Mucosa of descending colon (tissue), 3 donors: ENCODE data around the gene CYLC2. TPM values are rescaled to one million over a fixed set of nuclear protein-coding genes. Genes with fewer than 3 reads are reported as not detected.

Experiments used
- ATAC-seq: fragments of 200-7000 bp; cut with Tn5 transposase; one replicate; pipeline ENCODE4 v1.9.1; 2020; ENCODE audit warnings: mild to moderate bottlenecking, moderate library complexity
- DNase-seq, 3 donors: peaks; one replicate each; pipeline ENCODE4 v3.0.0-alpha.2; 2020
- H3K36me3 ChIP-seq: fragments of 200-600 bp; one replicate; pipeline ENCODE4 v1.8.0; 2021; ENCODE audit warnings: low read depth, mild to moderate bottlenecking
- H3K4me1 ChIP-seq: fragments of 200-600 bp; one replicate; pipeline ENCODE4 v1.8.0; 2021; ENCODE audit warnings: low read depth, mild to moderate bottlenecking
- H3K4me3 ChIP-seq: fragments of 200-600 bp; one replicate; pipeline ENCODE4 v1.8.0; 2021; ENCODE audit warnings: mild to moderate bottlenecking
- H3K9me3 ChIP-seq: fragments of 200-600 bp; one replicate; pipeline ENCODE4 v1.8.0; 2021; ENCODE audit warnings: mild to moderate bottlenecking
- intact Hi-C, 2 donors: fragments of 100-400 bp; cut with DNase I in 1 of 2; cut with micrococcal nuclease in 1 of 2; formaldehyde crosslinking; loops; one replicate each; pipeline versions ENCODE4 v1.11.0 to v1.11.1; 2022; cut with DNase I, micrococcal nuclease
- long read RNA-seq, 2 donors: library from polyadenylated mRNA; unstranded; transcript quantifications; one replicate each; pipeline ENCODE4 v2.0.0, GENCODE V29; 2019 to 2021
- total RNA-seq, 3 donors: library from RNA; stranded (reverse); fragmentation: NEBNext Ultra II Directional in 2 of 3; extraction: Animal tissue kit (Norgen Biotek cat#: 25700) in 2 of 3; gene quantifications; one replicate each; pipeline versions ENCODE4 v1.2.1 to v1.2.4, GENCODE V29; 2021 to 2023
- TF ChIP-seq, protein P1 (sequence below): fragments of 200-600 bp; IDR thresholded peaks from one replicate; pipeline ENCODE4 v1.8.0; 2022; ENCODE audit warnings: antibody characterized with exemption, mild to moderate bottlenecking
- donor health status: DM: no; HTN: no; CAD: no; lungs with moderate emphysema.
- donor health status: DM: no; HTN: no; CAD: no.
- donor health status: DM: no; HTN: yes; CAD: no.

The CYLC2 gene, protein sequence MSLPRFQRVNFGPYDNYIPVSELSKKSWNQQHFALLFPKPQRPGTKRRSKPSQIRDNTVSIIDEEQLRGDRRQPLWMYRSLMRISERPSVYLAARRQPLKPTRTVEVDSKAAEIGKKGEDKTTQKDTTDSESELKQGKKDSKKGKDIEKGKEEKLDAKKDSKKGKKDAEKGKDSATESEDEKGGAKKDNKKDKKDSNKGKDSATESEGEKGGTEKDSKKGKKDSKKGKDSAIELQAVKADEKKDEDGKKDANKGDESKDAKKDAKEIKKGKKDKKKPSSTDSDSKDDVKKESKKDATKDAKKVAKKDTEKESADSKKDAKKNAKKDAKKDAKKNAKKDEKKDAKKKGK
- not detected for total RNA-seq
- long read RNA-seq, donor 1, result 0 reads
- long read RNA-seq, donor 2, result 0 reads

DNA sequence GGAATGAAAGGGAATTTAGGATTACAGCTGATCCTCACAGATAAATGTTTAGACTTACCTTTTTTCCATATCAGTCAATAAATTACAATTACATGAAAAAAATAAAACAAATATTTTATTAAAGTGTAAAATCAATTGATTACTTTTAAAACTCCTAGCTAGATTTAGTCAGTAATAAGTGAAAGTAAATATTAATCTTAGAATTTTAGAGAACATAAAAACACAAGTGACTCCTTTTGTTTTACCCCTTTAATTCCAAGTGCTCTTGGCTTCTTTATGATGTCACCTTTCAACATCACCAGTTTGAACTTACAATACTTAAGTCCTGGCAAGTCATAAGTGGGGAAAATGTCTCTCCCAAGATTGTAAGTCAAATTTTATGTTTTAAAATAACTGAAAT lies at the start of gene CYLC2:
TSS of gene CYLC2 (plus strand) at position 301 of the 400 bp plus-strand sequence. CDS start at position 349, 48 bp downstream.
- H3K9me3 ChIP-seq, result no peaks in the 10 kb centered on the region
- DNase-seq (no peak), ATAC-seq (no peak)
- intact Hi-C loops, result no loop called here
- no peak within 1 kb of the TSS for H3K4me3 ChIP-seq
- H3K36me3 ChIP-seq, result no peaks in the 10 kb centered on the region
- TF ChIP-seq, protein P1, sequence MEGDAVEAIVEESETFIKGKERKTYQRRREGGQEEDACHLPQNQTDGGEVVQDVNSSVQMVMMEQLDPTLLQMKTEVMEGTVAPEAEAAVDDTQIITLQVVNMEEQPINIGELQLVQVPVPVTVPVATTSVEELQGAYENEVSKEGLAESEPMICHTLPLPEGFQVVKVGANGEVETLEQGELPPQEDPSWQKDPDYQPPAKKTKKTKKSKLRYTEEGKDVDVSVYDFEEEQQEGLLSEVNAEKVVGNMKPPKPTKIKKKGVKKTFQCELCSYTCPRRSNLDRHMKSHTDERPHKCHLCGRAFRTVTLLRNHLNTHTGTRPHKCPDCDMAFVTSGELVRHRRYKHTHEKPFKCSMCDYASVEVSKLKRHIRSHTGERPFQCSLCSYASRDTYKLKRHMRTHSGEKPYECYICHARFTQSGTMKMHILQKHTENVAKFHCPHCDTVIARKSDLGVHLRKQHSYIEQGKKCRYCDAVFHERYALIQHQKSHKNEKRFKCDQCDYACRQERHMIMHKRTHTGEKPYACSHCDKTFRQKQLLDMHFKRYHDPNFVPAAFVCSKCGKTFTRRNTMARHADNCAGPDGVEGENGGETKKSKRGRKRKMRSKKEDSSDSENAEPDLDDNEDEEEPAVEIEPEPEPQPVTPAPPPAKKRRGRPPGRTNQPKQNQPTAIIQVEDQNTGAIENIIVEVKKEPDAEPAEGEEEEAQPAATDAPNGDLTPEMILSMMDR, result no peak
- no peaks in the 10 kb centered on the region for H3K4me1 ChIP-seq

DNA sequence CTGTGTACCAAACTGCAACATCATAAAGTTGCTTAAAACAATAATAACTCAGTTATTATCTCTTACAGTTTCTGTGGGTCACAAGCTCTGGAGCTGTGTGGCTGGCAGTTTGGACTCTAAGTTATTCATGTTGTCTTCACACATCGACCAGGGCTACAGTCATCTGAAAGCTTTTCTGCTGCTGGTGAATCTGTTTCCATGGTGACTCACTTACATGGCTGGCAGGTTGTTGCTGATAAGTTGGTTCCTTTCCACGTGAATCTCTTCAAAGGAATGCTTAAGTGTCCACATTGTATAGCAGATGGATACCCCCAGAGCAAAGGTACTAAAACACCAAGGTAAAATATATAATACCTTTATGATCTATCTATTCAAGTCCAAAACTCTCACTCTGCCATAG lies 44.8 kb upstream of the CYLC2 start:
- Histone ChIP-seq H3K4me3 (no peak overlapping the region), H3K4me1 (no peaks in the 10 kb centered on the region), H3K9me3 (no peaks in the 10 kb centered on the region), H3K36me3 (no peaks in the 10 kb centered on the region)
- DNase-seq, result no peak
- intact Hi-C loops, result no loop called here
- TF ChIP-seq, protein P1, result no peak
- ATAC-seq, result no peak

DNA sequence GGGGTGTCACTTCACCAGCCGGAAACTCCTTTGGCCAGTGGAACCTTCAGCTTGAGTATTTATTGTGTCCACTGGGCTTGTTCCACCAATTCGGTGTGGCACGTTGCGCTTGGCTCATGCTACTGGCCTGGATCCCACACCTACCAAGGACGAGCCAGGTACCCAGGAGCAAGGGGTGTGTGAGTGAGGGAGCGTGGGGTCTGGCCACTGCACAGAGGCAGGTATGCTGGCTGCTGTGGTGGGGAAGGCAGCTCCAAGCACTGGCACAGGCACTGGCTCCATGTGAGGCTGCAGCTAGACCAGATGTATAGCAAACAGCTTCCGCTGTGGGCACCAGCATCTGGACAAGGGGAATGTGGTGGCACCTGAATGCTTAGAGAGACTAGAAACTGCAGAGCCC lies 28.1 kb upstream of the CYLC2 start:
- intact Hi-C loops, result no loop called here
- ATAC-seq (no peak), DNase-seq (no peak)
- Histone ChIP-seq H3K4me3 (no peak overlapping the region), H3K36me3 (no peaks in the 10 kb centered on the region), H3K4me1 (no peaks in the 10 kb centered on the region), H3K9me3 (peaks cover 7% of the 10 kb centered on the region)
- TF ChIP-seq, protein P1, result no peak

DNA sequence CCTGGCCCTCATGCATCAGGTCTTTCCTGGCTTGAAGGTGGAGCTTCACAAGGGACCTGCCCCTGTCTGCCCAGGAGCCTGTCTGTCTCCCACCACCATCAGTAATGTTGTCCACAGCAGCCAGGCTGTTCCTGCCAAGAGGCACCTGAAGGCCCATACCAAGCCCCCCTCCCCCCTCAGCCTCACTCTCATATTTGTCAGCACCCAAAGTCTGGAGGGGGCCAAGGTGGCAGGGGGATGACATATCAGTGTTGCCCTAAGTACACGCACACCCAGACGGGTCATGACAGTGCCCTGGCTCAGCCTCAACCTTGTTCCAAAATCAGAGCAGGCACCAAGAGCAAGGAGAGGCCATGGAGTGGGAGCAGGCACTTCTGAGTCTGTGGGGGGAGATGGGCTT lies 27.2 kb upstream of the CYLC2 start:
- TF ChIP-seq, protein P1, result no peak
- H3K36me3 ChIP-seq, result no peaks in the 10 kb centered on the region
- H3K9me3 ChIP-seq, result peaks cover 7% of the 10 kb centered on the region
- ATAC-seq (no peak), DNase-seq (no peak)
- no peaks in the 10 kb centered on the region for H3K4me1 ChIP-seq
- intact Hi-C loops, result no loop called here
- H3K4me3 ChIP-seq, result no peak overlapping the region

DNA sequence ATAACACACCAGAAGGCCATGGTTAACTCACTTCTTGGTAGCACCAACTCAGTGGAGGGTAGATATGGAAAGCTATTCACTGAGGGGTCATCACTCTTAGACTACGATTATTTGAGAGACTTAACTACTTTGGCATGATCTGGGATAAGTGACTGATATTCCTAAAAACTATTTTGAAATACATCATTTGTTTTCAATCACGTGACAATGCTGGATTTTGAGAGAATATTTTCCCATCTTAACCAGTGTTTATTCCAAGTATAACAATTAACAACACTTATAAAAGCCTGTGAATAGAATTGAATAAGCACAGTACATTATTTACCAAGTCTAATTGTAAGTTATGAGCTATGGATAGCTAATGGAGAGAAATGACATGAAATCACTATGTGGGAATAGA lies 22.4 kb upstream of the CYLC2 start:
- intact Hi-C loops, result no loop called here
- ATAC-seq (no peak), DNase-seq (no peak)
- TF ChIP-seq, protein P1, result no peak
- peaks cover 7% of the 10 kb centered on the region for H3K9me3 ChIP-seq
- no peaks in the 10 kb centered on the region for H3K36me3 ChIP-seq
- H3K4me1 ChIP-seq, result no peaks in the 10 kb centered on the region
- H3K4me3 ChIP-seq, result no peak overlapping the region
